ENCODE measurements around the gene INVS. TPM values are rescaled to one million over a fixed set of nuclear protein-coding genes. Genes with fewer than 3 reads are reported as not detected.
"Not testable (repeated sequence)": the region's sequence is repeated elsewhere in the genome, so short reads cannot be mapped to it uniquely, and the experiment has no call there.

Gene INVS
- polyA plus RNA-seq, 1 of the 3 experiments (the other 2 are of a cell fraction), result 8.1 TPM

DNA sequence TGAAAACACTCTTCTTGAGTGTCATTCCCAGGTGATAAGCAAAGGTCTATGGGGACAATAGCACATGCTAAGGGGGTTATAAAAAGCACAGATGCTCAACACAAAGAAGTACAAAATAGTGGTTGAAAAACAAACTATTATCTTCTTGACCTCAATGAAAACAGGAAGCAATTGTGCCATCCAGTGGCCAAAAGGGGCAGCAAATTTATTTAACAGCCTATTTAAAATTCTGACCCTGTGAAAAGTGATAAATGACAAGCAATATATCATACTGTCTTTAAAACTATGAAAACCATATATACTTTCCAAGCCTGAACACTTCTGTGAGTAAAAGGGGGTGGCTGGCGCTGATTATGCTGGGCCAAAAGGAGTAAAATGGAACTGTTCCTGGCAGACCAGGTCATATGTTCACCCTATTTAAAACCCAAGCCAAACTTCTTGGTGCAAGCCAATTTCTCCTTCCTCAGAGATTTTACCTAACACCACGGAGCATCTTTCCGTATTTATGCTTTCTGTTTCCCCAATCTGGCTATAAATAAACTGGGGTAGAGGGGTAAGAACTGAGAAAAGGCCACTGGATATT, 224.0 kb downstream of the INVS start:
- H3K27me3 ChIP-seq (ENCODE audit: insufficient read depth), result no peaks in the 10 kb centered on the region
- peaks cover 16% of the 10 kb centered on the region for H3F3A ChIP-seq (replicated peaks; ENCODE audit: insufficient read depth)
- no peak overlapping the region for H3K27ac ChIP-seq (ENCODE audit: low read depth in 2 of 2, low read length in 1 of 2)
- H4K20me1 ChIP-seq (ENCODE audit: insufficient read depth), result no peaks in the 10 kb centered on the region
- peak; percentile 27 for DNase-seq
- H3K4me2 ChIP-seq, result no peak overlapping the region
- no peak overlapping the region for H2AFZ ChIP-seq (ENCODE audit: low read depth)
- peaks cover 66% of the 10 kb centered on the region in 2 experiments for H3K36me3 ChIP-seq (replicated peaks in 1 of 2; ENCODE audit: control insufficient read depth in 1 of 2, insufficient read depth in 2 of 2, low read length in 1 of 2)
- CTCF ChIA-PET, result interaction anchor here (0.6 to 5.2 kb wide), 27 partner anchors 10 to 1521 kb away, joined by 3 to 50 read pairs (median 4); no protein-coding TSS in a partner anchor
- H3K9me3 ChIP-seq, result no peaks in the 10 kb centered on the region
- H3K9ac ChIP-seq, result no peak overlapping the region
- POLR2A ChIA-PET, result no interaction called here
- TF ChIP-seq JUND (IDR thresholded peaks at IDR 0.05) (no peak), SMC3 (IDR thresholded peaks at IDR 0.05; ENCODE audit: low read depth, low read length) (peak; percentile 46), TCF12 (IDR thresholded peaks at IDR 0.05) (no peak), RFX5 (IDR thresholded peaks at IDR 0.05; ENCODE audit: low read length) (no peak), NRF1 (IDR thresholded peaks at IDR 0.05; ENCODE audit: low read depth, low read length) (no peak), YY1 (IDR thresholded peaks at IDR 0.05; ENCODE audit: low read depth) (no peak), RAD21 (IDR thresholded peaks at IDR 0.05; ENCODE audit: low read length) (peak; percentile 71)
- TF ChIP-seq, protein P1, sequence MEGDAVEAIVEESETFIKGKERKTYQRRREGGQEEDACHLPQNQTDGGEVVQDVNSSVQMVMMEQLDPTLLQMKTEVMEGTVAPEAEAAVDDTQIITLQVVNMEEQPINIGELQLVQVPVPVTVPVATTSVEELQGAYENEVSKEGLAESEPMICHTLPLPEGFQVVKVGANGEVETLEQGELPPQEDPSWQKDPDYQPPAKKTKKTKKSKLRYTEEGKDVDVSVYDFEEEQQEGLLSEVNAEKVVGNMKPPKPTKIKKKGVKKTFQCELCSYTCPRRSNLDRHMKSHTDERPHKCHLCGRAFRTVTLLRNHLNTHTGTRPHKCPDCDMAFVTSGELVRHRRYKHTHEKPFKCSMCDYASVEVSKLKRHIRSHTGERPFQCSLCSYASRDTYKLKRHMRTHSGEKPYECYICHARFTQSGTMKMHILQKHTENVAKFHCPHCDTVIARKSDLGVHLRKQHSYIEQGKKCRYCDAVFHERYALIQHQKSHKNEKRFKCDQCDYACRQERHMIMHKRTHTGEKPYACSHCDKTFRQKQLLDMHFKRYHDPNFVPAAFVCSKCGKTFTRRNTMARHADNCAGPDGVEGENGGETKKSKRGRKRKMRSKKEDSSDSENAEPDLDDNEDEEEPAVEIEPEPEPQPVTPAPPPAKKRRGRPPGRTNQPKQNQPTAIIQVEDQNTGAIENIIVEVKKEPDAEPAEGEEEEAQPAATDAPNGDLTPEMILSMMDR (IDR thresholded peaks at IDR 0.05), result peak; percentile 87
- TF ChIP-seq, protein P2, sequence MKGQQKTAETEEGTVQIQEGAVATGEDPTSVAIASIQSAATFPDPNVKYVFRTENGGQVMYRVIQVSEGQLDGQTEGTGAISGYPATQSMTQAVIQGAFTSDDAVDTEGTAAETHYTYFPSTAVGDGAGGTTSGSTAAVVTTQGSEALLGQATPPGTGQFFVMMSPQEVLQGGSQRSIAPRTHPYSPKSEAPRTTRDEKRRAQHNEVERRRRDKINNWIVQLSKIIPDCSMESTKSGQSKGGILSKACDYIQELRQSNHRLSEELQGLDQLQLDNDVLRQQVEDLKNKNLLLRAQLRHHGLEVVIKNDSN (IDR thresholded peaks at IDR 0.05; ENCODE audit: borderline replicate concordance, low read depth), result no peak
- TF ChIP-seq, protein P3, sequence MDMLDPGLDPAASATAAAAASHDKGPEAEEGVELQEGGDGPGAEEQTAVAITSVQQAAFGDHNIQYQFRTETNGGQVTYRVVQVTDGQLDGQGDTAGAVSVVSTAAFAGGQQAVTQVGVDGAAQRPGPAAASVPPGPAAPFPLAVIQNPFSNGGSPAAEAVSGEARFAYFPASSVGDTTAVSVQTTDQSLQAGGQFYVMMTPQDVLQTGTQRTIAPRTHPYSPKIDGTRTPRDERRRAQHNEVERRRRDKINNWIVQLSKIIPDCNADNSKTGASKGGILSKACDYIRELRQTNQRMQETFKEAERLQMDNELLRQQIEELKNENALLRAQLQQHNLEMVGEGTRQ (IDR thresholded peaks at IDR 0.05; ENCODE audit: borderline replicate concordance, low read depth, low read length), result no peak
- 45% methylated on average over 3 of the region's 3 CpGs for WGBS (ENCODE audit: low lambda C conversion rate)
- peaks cover 34% of the 10 kb centered on the region for H3K79me2 ChIP-seq (ENCODE audit: insufficient read depth)
- H3K9me2 ChIP-seq, result no peaks in the 10 kb centered on the region
- H3K4me1 ChIP-seq (ENCODE audit: control insufficient read depth in 1 of 2, insufficient read depth in 2 of 2, low read depth in 1 of 2, low read length in 1 of 2), result no peaks in the 10 kb centered on the region
- no peak overlapping the region; a peak in 1 of 4 replicates for H3K4me3 ChIP-seq (ENCODE audit: low read depth in 2 of 2, low read length in 1 of 2)

DNA sequence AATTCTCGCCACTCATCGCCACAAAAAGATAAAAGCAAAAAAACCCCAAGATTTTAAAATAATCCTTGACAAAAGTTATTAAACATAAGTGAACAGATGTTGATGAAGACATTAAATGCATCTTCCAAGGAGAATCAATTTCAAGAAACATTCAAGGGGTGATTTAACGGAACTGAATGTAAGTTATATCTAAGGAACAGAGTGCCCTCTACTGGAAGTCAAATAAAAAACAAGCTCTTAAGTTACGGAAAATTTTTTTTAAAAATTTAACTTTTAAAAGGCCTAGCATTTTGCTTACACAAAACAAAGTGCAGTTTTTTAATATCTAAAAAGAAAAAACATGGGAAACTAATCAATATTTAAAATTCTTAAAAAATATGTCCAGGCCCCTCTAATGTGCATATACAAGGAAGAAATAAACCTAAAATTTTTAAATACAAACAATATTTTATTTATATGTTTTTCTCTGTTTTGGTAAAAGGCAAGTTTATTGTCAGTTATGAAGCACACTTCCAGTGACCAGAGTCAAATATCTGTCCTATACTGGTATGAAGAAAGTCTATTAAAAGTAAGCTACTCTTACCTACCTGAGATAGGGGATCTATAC, 225.7 kb downstream of the INVS start:
- WGBS (ENCODE audit: low lambda C conversion rate), result 73% methylated on average over 4 of the region's 4 CpGs
- CTCF ChIA-PET, result interaction anchor here (0.5 to 5.2 kb wide), 58 partner anchors 8 to 1350 kb away, joined by 3 to 50 read pairs (median 4); no protein-coding TSS in a partner anchor

DNA sequence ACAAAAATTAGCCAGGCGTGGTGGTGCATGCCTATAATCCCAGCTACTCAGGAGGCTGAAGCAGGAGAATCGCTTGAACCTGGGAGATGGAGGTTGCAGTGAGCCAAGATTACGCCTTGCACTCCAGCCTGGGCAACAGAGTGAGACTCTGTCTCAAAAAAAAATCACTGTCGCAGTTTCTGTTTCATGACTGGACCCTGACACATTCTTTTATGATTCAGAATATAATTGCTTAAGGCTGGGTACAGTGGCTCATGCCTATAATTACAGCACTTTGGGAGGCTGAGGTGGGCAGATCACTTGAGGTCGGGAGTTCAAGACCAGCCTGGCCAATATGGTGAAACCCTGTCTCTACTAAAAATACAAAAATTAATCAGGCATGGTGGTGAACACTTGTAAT, 239.7 kb downstream of the INVS start:
- CTCF ChIA-PET, result interaction anchor here (6.2 kb wide), 1 partner anchor 15 kb away, joined by 45 read pairs; no protein-coding TSS in a partner anchor
- H4K20me1 ChIP-seq (ENCODE audit: insufficient read depth); POLR2A ChIA-PET; H3F3A ChIP-seq (replicated peaks; ENCODE audit: insufficient read depth); H2AFZ ChIP-seq (ENCODE audit: low read depth); H3K9me2 ChIP-seq; H3K4me1 ChIP-seq (ENCODE audit: control insufficient read depth in 1 of 2, insufficient read depth in 2 of 2, low read depth in 1 of 2, low read length in 1 of 2); H3K4me2 ChIP-seq; H3K9me3 ChIP-seq; H3K9ac ChIP-seq; H3K4me3 ChIP-seq (ENCODE audit: low read depth in 2 of 2, low read length in 1 of 2); DNase-seq; H3K27me3 ChIP-seq (ENCODE audit: insufficient read depth); H3K27ac ChIP-seq (ENCODE audit: low read depth in 2 of 2, low read length in 1 of 2): not testable (repeated sequence)
- Histone ChIP-seq H3K79me2 (ENCODE audit: insufficient read depth) (peaks cover 81% of the 10 kb centered on the region), H3K36me3 (replicated peaks in 1 of 2; ENCODE audit: control insufficient read depth in 1 of 2, insufficient read depth in 2 of 2, low read length in 1 of 2) (peaks cover 31 to 46% of the 10 kb centered on the region in 2 experiments)
- WGBS (ENCODE audit: low lambda C conversion rate), result 98% methylated on average over 5 of the region's 5 CpGs

More for the DNA sequence above, 225.7 kb downstream of the INVS start:
- H3K36me3 ChIP-seq (replicated peaks in 1 of 2; ENCODE audit: control insufficient read depth in 1 of 2, insufficient read depth in 2 of 2, low read length in 1 of 2), result peaks cover 64 to 76% of the 10 kb centered on the region in 2 experiments
- H3K27ac ChIP-seq (ENCODE audit: low read depth in 2 of 2, low read length in 1 of 2), result no peak overlapping the region
- H3K27me3 ChIP-seq (ENCODE audit: insufficient read depth), result no peaks in the 10 kb centered on the region
- peak; percentile 12 for DNase-seq
- H2AFZ ChIP-seq (ENCODE audit: low read depth), result no peak overlapping the region
- no peak overlapping the region for H3K9ac ChIP-seq
- peaks cover 34% of the 10 kb centered on the region for H3K79me2 ChIP-seq (ENCODE audit: insufficient read depth)
- H3K4me2 ChIP-seq, result no peak overlapping the region
- POLR2A ChIA-PET, result no interaction called here
- H3K9me2 ChIP-seq, result no peaks in the 10 kb centered on the region
- H3K9me3 ChIP-seq, result no peaks in the 10 kb centered on the region
- TF ChIP-seq GATA2 (CRISPR knock-in tag; IDR thresholded peaks at IDR 0.05), result no peak
- TF ChIP-seq, protein P1 (IDR thresholded peaks at IDR 0.05), result peak; percentile 77
- TF ChIP-seq, protein P4, sequence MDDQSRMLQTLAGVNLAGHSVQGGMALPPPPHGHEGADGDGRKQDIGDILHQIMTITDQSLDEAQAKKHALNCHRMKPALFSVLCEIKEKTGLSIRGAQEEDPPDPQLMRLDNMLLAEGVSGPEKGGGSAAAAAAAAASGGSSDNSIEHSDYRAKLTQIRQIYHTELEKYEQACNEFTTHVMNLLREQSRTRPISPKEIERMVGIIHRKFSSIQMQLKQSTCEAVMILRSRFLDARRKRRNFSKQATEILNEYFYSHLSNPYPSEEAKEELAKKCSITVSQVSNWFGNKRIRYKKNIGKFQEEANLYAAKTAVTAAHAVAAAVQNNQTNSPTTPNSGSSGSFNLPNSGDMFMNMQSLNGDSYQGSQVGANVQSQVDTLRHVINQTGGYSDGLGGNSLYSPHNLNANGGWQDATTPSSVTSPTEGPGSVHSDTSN (IDR thresholded peaks at IDR 0.05), result no peak
- TF ChIP-seq RAD21 (IDR thresholded peaks at IDR 0.05; ENCODE audit: low read length), result peak; percentile 51
- H3K4me3 ChIP-seq (ENCODE audit: low read depth in 2 of 2, low read length in 1 of 2), result no peak overlapping the region
- peaks cover 10% of the 10 kb centered on the region for H3F3A ChIP-seq (replicated peaks; ENCODE audit: insufficient read depth)
- no peaks in the 10 kb centered on the region for H4K20me1 ChIP-seq (ENCODE audit: insufficient read depth)
- H3K4me1 ChIP-seq (ENCODE audit: control insufficient read depth in 1 of 2, insufficient read depth in 2 of 2, low read depth in 1 of 2, low read length in 1 of 2), result no peaks in the 10 kb centered on the region

Data from SK-N-SH (cell line).